IPS-15b (cell line): Measurements from ENCODE around the gene MAP3K5.

Source experiments
- H3K27me3 ChIP-seq: one replicate; pipeline ENCODE4 v1.6.1; 2013; ENCODE audit warnings: low read length; ENCODE audit not compliant: control insufficient read depth, insufficient read depth
- H3K36me3 ChIP-seq: one replicate; pipeline ENCODE4 v1.6.1; 2013; ENCODE audit warnings: low read length; ENCODE audit not compliant: control insufficient read depth, insufficient read depth
- H3K4me1 ChIP-seq: one replicate; pipeline ENCODE4 v1.6.1; 2013; ENCODE audit warnings: mild to moderate bottlenecking, low read length; ENCODE audit not compliant: control insufficient read depth, insufficient read depth
- H3K4me3 ChIP-seq: one replicate; pipeline ENCODE4 v1.5.1; 2013; ENCODE audit warnings: low read depth, low read length
- H3K9ac ChIP-seq: one replicate; pipeline ENCODE4 v1.6.1; 2013; ENCODE audit warnings: low read depth, mild to moderate bottlenecking, low read length
- H3K9me3 ChIP-seq: one replicate; pipeline ENCODE4 v1.6.1; 2013; ENCODE audit warnings: mild to moderate bottlenecking, low read length; ENCODE audit not compliant: control insufficient read depth, insufficient read depth

MAP3K5 gene

GRCh38 chr6:136658711-136659110 lies 133.6 kb downstream of the MAP3K5 start:
- Histone ChIP-seq H3K4me1 (no peaks in the 10 kb centered on the region), H3K9me3 (no peaks in the 10 kb centered on the region), H3K36me3 (no peaks in the 10 kb centered on the region), H3K4me3 (no peak overlapping the region), H3K9ac (no peak overlapping the region), H3K27me3 (no peaks in the 10 kb centered on the region)

GRCh38 chr6:136657666-136658065 lies 134.6 kb downstream of the MAP3K5 start:
- Histone ChIP-seq H3K4me3 (no peak overlapping the region), H3K9ac (no peak overlapping the region), H3K9me3 (no peaks in the 10 kb centered on the region), H3K27me3 (no peaks in the 10 kb centered on the region), H3K36me3 (no peaks in the 10 kb centered on the region), H3K4me1 (no peaks in the 10 kb centered on the region)

GRCh38 chr6:136656121-136656520 lies 136.2 kb downstream of the MAP3K5 start:
- Histone ChIP-seq H3K27me3 (no peaks in the 10 kb centered on the region), H3K9ac (no peak overlapping the region), H3K36me3 (no peaks in the 10 kb centered on the region), H3K4me1 (no peaks in the 10 kb centered on the region), H3K9me3 (no peaks in the 10 kb centered on the region), H3K4me3 (no peak overlapping the region)

- Histone ChIP-seq H3K9ac (no peak overlapping the region), H3K27me3 (no peaks in the 10 kb centered on the region), H3K4me1 (no peaks in the 10 kb centered on the region), H3K9me3 (no peaks in the 10 kb centered on the region), H3K4me3 (no peak overlapping the region), H3K36me3 (no peaks in the 10 kb centered on the region)
Measured at GRCh38 chr6:136655239-136656014, 136.8 kb downstream of the MAP3K5 start.

- Histone ChIP-seq H3K9me3 (no peaks in the 10 kb centered on the region), H3K27me3 (no peaks in the 10 kb centered on the region), H3K4me1 (no peaks in the 10 kb centered on the region), H3K36me3 (no peaks in the 10 kb centered on the region), H3K4me3 (no peak overlapping the region), H3K9ac (no peak overlapping the region)
Measured at GRCh38 chr6:136654086-136654485, 138.2 kb downstream of the MAP3K5 start.

- H3K36me3 ChIP-seq = no peaks in the 10 kb centered on the region
- H3K9me3 ChIP-seq = no peaks in the 10 kb centered on the region
- H3K4me1 ChIP-seq = no peaks in the 10 kb centered on the region
- H3K4me3 ChIP-seq = no peak overlapping the region
- no peak overlapping the region for H3K9ac ChIP-seq
- no peaks in the 10 kb centered on the region for H3K27me3 ChIP-seq
Measured at GRCh38 chr6:136652656-136653055, 139.6 kb downstream of the MAP3K5 start.

GRCh38 chr6:136651982-136652381 lies 140.3 kb downstream of the MAP3K5 start:
- no peaks in the 10 kb centered on the region for H3K27me3 ChIP-seq
- no peaks in the 10 kb centered on the region for H3K4me1 ChIP-seq
- no peaks in the 10 kb centered on the region for H3K9me3 ChIP-seq
- no peak overlapping the region for H3K9ac ChIP-seq
- no peak overlapping the region for H3K4me3 ChIP-seq
- no peaks in the 10 kb centered on the region for H3K36me3 ChIP-seq

GRCh38 chr6:136647363-136647852 lies 144.9 kb downstream of the MAP3K5 start:
- Histone ChIP-seq H3K9me3 (no peaks in the 10 kb centered on the region), H3K9ac (no peak overlapping the region), H3K27me3 (no peaks in the 10 kb centered on the region), H3K4me1 (no peaks in the 10 kb centered on the region), H3K36me3 (no peaks in the 10 kb centered on the region), H3K4me3 (no peak overlapping the region)

- no peak overlapping the region for H3K4me3 ChIP-seq
- no peak overlapping the region for H3K9ac ChIP-seq
Measured at GRCh38 chr6:136646377-136646776, 145.9 kb downstream of the MAP3K5 start.

GRCh38 chr6:136644597-136644952 lies 147.7 kb downstream of the MAP3K5 start:
- H3K9me3 ChIP-seq = no peaks in the 10 kb centered on the region
- H3K27me3 ChIP-seq = no peaks in the 10 kb centered on the region
- H3K4me3 ChIP-seq = no peak overlapping the region
- H3K9ac ChIP-seq = no peak overlapping the region
- H3K36me3 ChIP-seq = no peaks in the 10 kb centered on the region
- H3K4me1 ChIP-seq = peaks cover 4% of the 10 kb centered on the region

More at GRCh38 chr6:136646377-136646776, 145.9 kb downstream of the MAP3K5 start:
- Histone ChIP-seq H3K27me3 (no peaks in the 10 kb centered on the region), H3K4me1 (no peaks in the 10 kb centered on the region), H3K36me3 (no peaks in the 10 kb centered on the region), H3K9me3 (no peaks in the 10 kb centered on the region)

GRCh38 chr6:136643850-136644596 lies 148.3 kb downstream of the MAP3K5 start:
- Histone ChIP-seq H3K27me3 (no peaks in the 10 kb centered on the region), H3K4me1 (peaks cover 4% of the 10 kb centered on the region), H3K4me3 (no peak overlapping the region), H3K9me3 (no peaks in the 10 kb centered on the region), H3K9ac (no peak overlapping the region), H3K36me3 (no peaks in the 10 kb centered on the region)
